GM12878 (cell line): ENCODE results near the gene FKBP15. TPM values are rescaled to one million over a fixed set of nuclear protein-coding genes. Genes with fewer than 3 reads are reported as not detected.

ENCODE experiments used
- ATAC-seq: fragments of 200-7000 bp; cut with Tn5 transposase; 3 replicates; pipeline ENCODE4 v1.9.1; 2020; ENCODE audit warnings: mild to moderate bottlenecking, moderate library complexity
- BruUV-seq: library from RNA; stranded (reverse); fragments of 400-500 nt; replicated peaks from 2 replicates; lab custom pipeline; 2021; lab: Mats Ljungman, UMichigan
- CTCF ChIA-PET: fragments of 300-600 bp; sonication (Branson Sonifier 250); formaldehyde crosslinking; extraction: SDS; loops from one replicate; lab custom pipeline; 2021; ENCODE audit warnings: inconsistent platforms; lab: Yijun Ruan, JAX
- POLR2A ChIA-PET: fragments of 350-600 bp; formaldehyde crosslinking; extraction: SDS; loops from one replicate; lab custom pipeline; 2021; ENCODE audit warnings: inconsistent platforms; lab: Charles Lee
- RAD21 ChIA-PET: fragments of 300-600 bp; sonication (Branson Sonifier 250); formaldehyde crosslinking; loops from one replicate; lab custom pipeline; 2023; ENCODE audit warnings: antibody characterized with exemption; ENCODE audit not compliant: unreplicated experiment; lab: Charles Lee
- SMC1A ChIA-PET: fragments of 300-600 bp; sonication (Branson Sonifier 250); formaldehyde crosslinking; loops from one replicate; lab custom pipeline; 2023; ENCODE audit not compliant: unreplicated experiment, uncharacterized antibody; lab: Charles Lee
- DNase-seq: peaks from one replicate; pipeline ENCODE4 v3.0.0-alpha.2; 2011; ENCODE audit warnings: low read depth, low spot score
- FAIRE-seq: peaks from 3 replicates; lab custom pipeline; 2011; peaks lifted over from hg19 to GRCh38; lab: Jason Lieb, UNC
- H2AFZ ChIP-seq: 2 replicates; pipeline ENCODE4 v1.6.0; 2011; ENCODE audit warnings: low read depth, low read length, control low read depth; ENCODE audit not compliant: control insufficient read depth
- H3K27ac ChIP-seq: 2 replicates; pipeline ENCODE4 v1.5.1; 2011; ENCODE audit warnings: control low read depth; ENCODE audit not compliant: control insufficient read depth, insufficient read depth
- H3K27me3 ChIP-seq, 2 experiments: replicated peaks in 1 of 2; 2 replicates each; pipeline versions ENCODE4 v1.6.0 to v1.6.1; 2011; ENCODE audit warnings: low read length in 1 of 2; ENCODE audit not compliant: control insufficient read depth in 2 of 2, insufficient read depth in 2 of 2
- H3K36me3 ChIP-seq, 2 experiments: 2 replicates each; pipeline ENCODE4 v1.5.1; 2011; ENCODE audit warnings: low read length in 1 of 2; ENCODE audit not compliant: control insufficient read depth in 2 of 2, insufficient read depth in 2 of 2
- H3K4me1 ChIP-seq: 2 replicates; pipeline ENCODE4 v1.6.1; 2011; ENCODE audit warnings: mild to moderate bottlenecking, low read length, moderate library complexity, mixed read lengths; ENCODE audit not compliant: control insufficient read depth, insufficient read depth
- H3K4me2 ChIP-seq: 2 replicates; pipeline ENCODE4 v1.6.0; 2011; ENCODE audit warnings: control low read depth; ENCODE audit not compliant: control insufficient read depth, insufficient read depth
- H3K4me3 ChIP-seq: fragments of 200-600 bp; sonication (generic); 2 replicates; pipeline ENCODE4 v1.5.1; 2016
- H3K79me2 ChIP-seq: 2 replicates; pipeline ENCODE4 v1.6.0; 2011; ENCODE audit warnings: low read length; ENCODE audit not compliant: control insufficient read depth, insufficient read depth
- H3K9ac ChIP-seq: 2 replicates; pipeline ENCODE4 v1.8.0; 2011; ENCODE audit warnings: low read length, control low read depth, mixed read lengths; ENCODE audit not compliant: control insufficient read depth, insufficient read depth
- H3K9me3 ChIP-seq: replicated peaks from 3 replicates; pipeline ENCODE4 v1.5.1; 2011; ENCODE audit warnings: mild to moderate bottlenecking, low read length; ENCODE audit not compliant: control insufficient read depth, insufficient read depth
- H4K20me1 ChIP-seq: 2 replicates; pipeline ENCODE4 v1.6.0; 2011; ENCODE audit not compliant: control insufficient read depth, insufficient read depth
- MXI1 ChIP-seq: fragments of 150-350 bp; IDR thresholded peaks from 2 replicates; pipeline ENCODE4 v1.6.1; 2011; ENCODE audit warnings: low read depth, mild to moderate bottlenecking, inconsistent platforms, low read length, improper control_type of control experiment
- POLR2A ChIP-seq: IDR thresholded peaks from 2 replicates; pipeline ENCODE4 v1.6.1; 2011; ENCODE audit warnings: low read depth, mild to moderate bottlenecking, low read length
- RB1 ChIP-seq: fragments of 450-650 bp; formaldehyde crosslinking; IDR thresholded peaks from 2 replicates; pipeline ENCODE4 v1.6.1; 2017; ENCODE audit warnings: mild to moderate bottlenecking, borderline replicate concordance
- RCOR1 ChIP-seq: conservative IDR thresholded peaks from 2 replicates; pipeline ENCODE4 v1.6.1; 2012; ENCODE audit warnings: low read depth, low read length, improper control_type of control experiment
- SMAD5 ChIP-seq: IDR thresholded peaks from 2 replicates; pipeline ENCODE4 v1.6.1; 2016; ENCODE audit warnings: antibody characterized with exemption, low read depth
- TAF1 ChIP-seq: IDR thresholded peaks from 2 replicates; pipeline ENCODE4 v1.6.1; 2011; ENCODE audit warnings: mild to moderate bottlenecking, low read depth, low read length, borderline replicate concordance
- ZBED1 ChIP-seq: IDR thresholded peaks from 2 replicates; pipeline ENCODE4 v1.6.1; 2016; ENCODE audit warnings: borderline replicate concordance
- WGBS: methylation state at CpG from one replicate; pipeline ENCODE4 v1.1.6; 2016; ENCODE audit warnings: low lambda C conversion rate; ENCODE audit not compliant: insufficient replicate concordance, insufficient coverage; ENCODE audit errors: missing lambda C conversion rate; 5-methylcytosine and 5-hydroxymethylcytosine counted together
- in situ Hi-C: fragments of 300-500 bp; cut with MboI; formaldehyde crosslinking; loops from 9 replicates; pipeline ENCODE4 v1.14.3; 2018; ENCODE audit warnings: mixed read lengths
- intact Hi-C: fragments of 100-400 bp; cut with micrococcal nuclease; formaldehyde crosslinking; loops from one replicate; pipeline ENCODE4 v1.14.2; 2022; ENCODE audit not compliant: unreplicated experiment
- polyA plus RNA-seq, 11 experiments: library from polyadenylated mRNA; depleted of rRNA in 4 of 11; unstranded in 6 of 11; stranded (reverse) in 5 of 11; fragments of >200 nt; fragmentation: Nextera tagmentation in 4 of 11; fragmentation: Illumina TruSeq in 1 of 11; extraction: Ambion mirVana in 4 of 11; extraction: Trizol in 1 of 11; gene quantifications; 1 replicate in 1 of 11; 2 replicates in 10 of 11; pipeline versions ENCODE4 v1.2.1 to v1.2.3, GENCODE V29; 2011 to 2016; ENCODE audit warnings: inconsistent platforms in 2 of 11, missing spikeins in 2 of 11, low read depth in 1 of 11
- total RNA-seq, 4 experiments: library from RNA; depleted of rRNA in 3 of 4; stranded (reverse); fragments of >200 nt in 3 of 4; fragmentation: Illumina TruSeq in 1 of 4; extraction: Trizol in 1 of 4; gene quantifications; 2 replicates each; pipeline versions ENCODE4 v1.2.1 to v1.2.3, GENCODE V29; 2013 to 2021
- TF ChIP-seq, protein P1 (sequence below): fragments of 150-350 bp; IDR thresholded peaks from 2 replicates; pipeline ENCODE4 v1.6.1; 2016; ENCODE audit warnings: low read depth, low read length
- TF ChIP-seq, protein P2 (sequence below): fragments of 450-650 bp; IDR thresholded peaks from 2 replicates; pipeline ENCODE4 v1.6.1; 2017; ENCODE audit warnings: mild to moderate bottlenecking, moderate library complexity
- TF ChIP-seq, protein P3 (sequence below): fragments of 450-650 bp; IDR thresholded peaks from 2 replicates; pipeline ENCODE4 v1.6.1; 2017; ENCODE audit warnings: mild to moderate bottlenecking, low read depth, inconsistent platforms; ENCODE audit not compliant: poor library complexity, severe bottlenecking

The FKBP15 gene
- total and polyA plus RNA-seq, 10 of the 15 experiments (the other 5 are each of a cell fraction or from before 2014, with no cell fraction given) = 5.0 to 53.4 (median 21.2) TPM

DNA sequence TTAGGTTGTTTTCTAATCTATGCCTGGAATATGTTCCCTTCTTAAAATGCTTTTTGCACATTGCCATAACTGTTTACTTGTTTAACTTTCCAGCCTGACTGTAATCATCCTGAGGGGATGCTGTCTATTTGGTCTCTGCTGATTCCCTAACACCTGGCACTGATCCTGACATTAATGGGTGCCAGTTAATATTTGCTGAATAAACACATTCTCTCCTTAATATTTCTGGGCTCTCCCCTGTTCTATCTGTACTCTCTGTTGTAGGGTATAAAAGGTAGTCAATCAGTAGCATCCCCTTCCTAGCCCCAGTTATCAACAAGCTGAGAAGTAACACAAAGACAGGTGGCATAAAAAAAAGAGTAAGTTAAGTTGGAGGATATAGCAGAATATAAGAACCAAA, 91.6 kb downstream of the FKBP15 start (continued):
- no peak for TF ChIP-seq RB1
- no peak for TF ChIP-seq TAF1
- TF ChIP-seq, protein P1, sequence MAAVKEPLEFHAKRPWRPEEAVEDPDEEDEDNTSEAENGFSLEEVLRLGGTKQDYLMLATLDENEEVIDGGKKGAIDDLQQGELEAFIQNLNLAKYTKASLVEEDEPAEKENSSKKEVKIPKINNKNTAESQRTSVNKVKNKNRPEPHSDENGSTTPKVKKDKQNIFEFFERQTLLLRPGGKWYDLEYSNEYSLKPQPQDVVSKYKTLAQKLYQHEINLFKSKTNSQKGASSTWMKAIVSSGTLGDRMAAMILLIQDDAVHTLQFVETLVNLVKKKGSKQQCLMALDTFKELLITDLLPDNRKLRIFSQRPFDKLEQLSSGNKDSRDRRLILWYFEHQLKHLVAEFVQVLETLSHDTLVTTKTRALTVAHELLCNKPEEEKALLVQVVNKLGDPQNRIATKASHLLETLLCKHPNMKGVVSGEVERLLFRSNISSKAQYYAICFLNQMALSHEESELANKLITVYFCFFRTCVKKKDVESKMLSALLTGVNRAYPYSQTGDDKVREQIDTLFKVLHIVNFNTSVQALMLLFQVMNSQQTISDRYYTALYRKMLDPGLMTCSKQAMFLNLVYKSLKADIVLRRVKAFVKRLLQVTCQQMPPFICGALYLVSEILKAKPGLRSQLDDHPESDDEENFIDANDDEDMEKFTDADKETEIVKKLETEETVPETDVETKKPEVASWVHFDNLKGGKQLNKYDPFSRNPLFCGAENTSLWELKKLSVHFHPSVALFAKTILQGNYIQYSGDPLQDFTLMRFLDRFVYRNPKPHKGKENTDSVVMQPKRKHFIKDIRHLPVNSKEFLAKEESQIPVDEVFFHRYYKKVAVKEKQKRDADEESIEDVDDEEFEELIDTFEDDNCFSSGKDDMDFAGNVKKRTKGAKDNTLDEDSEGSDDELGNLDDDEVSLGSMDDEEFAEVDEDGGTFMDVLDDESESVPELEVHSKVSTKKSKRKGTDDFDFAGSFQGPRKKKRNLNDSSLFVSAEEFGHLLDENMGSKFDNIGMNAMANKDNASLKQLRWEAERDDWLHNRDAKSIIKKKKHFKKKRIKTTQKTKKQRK = no peak
- TF ChIP-seq MXI1 = no peak
- no peak for TF ChIP-seq POLR2A
- no peak for TF ChIP-seq SMAD5

DNA sequence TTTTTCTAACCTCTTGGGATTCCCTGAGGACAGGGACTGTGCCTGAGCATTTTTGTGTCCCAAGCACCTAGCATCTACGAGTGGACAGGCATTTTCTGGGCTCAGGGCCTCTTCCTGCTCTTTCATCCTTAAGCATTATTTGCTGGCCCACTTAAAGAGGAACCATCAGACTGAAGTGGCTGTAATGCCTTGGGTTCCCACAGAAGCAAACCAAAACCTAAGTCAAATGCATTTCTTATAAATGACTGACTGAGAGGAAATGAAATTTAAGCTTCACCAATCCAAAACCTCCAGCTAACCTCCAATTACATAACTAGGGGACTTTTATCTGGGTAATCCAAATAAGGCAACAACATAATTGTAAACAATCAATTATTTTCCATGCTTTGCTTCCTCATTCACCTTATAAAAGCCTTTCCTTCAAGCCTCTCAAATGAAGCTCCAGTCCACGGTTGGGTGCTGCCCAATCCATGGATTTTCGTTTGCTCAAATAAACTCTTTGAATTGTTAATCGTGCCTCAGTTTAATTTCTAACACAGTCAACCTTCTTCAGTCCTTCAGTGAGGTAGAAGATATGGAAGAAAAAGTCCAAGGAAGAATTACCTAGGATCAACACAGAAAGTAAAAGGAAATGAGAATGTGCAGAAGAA, 95.6 kb downstream of the FKBP15 start:
- intact Hi-C loops (no loop called here), in situ Hi-C loops (no loop called here)
- H2AFZ ChIP-seq = no peak overlapping the region
- H4K20me1 ChIP-seq = no peaks in the 10 kb centered on the region
- no peak overlapping the region for H3K27ac ChIP-seq
- POLR2A ChIA-PET = interaction anchor here (0.6 kb wide), 1 partner anchor 172 kb away, joined by 4 read pairs; no protein-coding TSS in a partner anchor
- no peak overlapping the region for H3K9ac ChIP-seq
- ATAC-seq (no peak), FAIRE-seq (no peak), DNase-seq (no peak)
- 32% methylated on average over 4 of the region's 4 CpGs for WGBS
- H3K79me2 ChIP-seq = no peaks in the 10 kb centered on the region
- H3K9me3 ChIP-seq = no peaks in the 10 kb centered on the region; the same call in 2 of the 3 replicates
- no peak overlapping the region for H3K4me3 ChIP-seq
- BruUV-seq = no TSS peak
- H3K27me3 ChIP-seq = no peaks in the 10 kb centered on the region; a peak in 1 of 4 replicates
- CTCF ChIA-PET = interaction anchor here (2.0 kb wide), 1 partner anchor 13 kb away, joined by 5 read pairs; no protein-coding TSS in a partner anchor
- SMC1A ChIA-PET = interaction anchor here (0.6 kb wide), 1 partner anchor 246 kb away, joined by 3 read pairs; no protein-coding TSS in a partner anchor
- no peak overlapping the region for H3K4me2 ChIP-seq
- RAD21 ChIA-PET = no interaction called here
- no peaks in the 10 kb centered on the region for H3K36me3 ChIP-seq
- no peaks in the 10 kb centered on the region for H3K4me1 ChIP-seq
- TF ChIP-seq, protein P2, sequence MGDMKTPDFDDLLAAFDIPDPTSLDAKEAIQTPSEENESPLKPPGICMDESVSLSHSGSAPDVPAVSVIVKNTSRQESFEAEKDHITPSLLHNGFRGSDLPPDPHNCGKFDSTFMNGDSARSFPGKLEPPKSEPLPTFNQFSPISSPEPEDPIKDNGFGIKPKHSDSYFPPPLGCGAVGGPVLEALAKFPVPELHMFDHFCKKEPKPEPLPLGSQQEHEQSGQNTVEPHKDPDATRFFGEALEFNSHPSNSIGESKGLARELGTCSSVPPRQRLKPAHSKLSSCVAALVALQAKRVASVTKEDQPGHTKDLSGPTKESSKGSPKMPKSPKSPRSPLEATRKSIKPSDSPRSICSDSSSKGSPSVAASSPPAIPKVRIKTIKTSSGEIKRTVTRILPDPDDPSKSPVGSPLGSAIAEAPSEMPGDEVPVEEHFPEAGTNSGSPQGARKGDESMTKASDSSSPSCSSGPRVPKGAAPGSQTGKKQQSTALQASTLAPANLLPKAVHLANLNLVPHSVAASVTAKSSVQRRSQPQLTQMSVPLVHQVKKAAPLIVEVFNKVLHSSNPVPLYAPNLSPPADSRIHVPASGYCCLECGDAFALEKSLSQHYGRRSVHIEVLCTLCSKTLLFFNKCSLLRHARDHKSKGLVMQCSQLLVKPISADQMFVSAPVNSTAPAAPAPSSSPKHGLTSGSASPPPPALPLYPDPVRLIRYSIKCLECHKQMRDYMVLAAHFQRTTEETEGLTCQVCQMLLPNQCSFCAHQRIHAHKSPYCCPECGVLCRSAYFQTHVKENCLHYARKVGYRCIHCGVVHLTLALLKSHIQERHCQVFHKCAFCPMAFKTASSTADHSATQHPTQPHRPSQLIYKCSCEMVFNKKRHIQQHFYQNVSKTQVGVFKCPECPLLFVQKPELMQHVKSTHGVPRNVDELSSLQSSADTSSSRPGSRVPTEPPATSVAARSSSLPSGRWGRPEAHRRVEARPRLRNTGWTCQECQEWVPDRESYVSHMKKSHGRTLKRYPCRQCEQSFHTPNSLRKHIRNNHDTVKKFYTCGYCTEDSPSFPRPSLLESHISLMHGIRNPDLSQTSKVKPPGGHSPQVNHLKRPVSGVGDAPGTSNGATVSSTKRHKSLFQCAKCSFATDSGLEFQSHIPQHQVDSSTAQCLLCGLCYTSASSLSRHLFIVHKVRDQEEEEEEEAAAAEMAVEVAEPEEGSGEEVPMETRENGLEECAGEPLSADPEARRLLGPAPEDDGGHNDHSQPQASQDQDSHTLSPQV = no peak
- TF ChIP-seq RCOR1 = no peak
- TF ChIP-seq, protein P3, sequence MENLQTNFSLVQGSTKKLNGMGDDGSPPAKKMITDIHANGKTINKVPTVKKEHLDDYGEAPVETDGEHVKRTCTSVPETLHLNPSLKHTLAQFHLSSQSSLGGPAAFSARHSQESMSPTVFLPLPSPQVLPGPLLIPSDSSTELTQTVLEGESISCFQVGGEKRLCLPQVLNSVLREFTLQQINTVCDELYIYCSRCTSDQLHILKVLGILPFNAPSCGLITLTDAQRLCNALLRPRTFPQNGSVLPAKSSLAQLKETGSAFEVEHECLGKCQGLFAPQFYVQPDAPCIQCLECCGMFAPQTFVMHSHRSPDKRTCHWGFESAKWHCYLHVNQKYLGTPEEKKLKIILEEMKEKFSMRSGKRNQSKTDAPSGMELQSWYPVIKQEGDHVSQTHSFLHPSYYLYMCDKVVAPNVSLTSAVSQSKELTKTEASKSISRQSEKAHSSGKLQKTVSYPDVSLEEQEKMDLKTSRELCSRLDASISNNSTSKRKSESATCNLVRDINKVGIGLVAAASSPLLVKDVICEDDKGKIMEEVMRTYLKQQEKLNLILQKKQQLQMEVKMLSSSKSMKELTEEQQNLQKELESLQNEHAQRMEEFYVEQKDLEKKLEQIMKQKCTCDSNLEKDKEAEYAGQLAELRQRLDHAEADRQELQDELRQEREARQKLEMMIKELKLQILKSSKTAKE = no peak
- no peak for TF ChIP-seq ZBED1
